Duodenal mucosa (tissue), 2 donors: ENCODE measurements around the gene ADK.
"Not testable (repeated sequence)": the region's sequence is repeated elsewhere in the genome, so short reads cannot be mapped to it uniquely, and the experiment has no call there.

Source experiments
- H3K27ac ChIP-seq: one replicate; pipeline ENCODE4 v1.7.0; 2013; ENCODE audit warnings: low read depth, low read length
- H3K27me3 ChIP-seq, 2 donors: one replicate each; pipeline ENCODE4 v1.7.0; 2013; ENCODE audit warnings: low read length in 2 of 2, control low read depth in 1 of 2; ENCODE audit not compliant: insufficient read depth in 2 of 2, control insufficient read depth in 1 of 2
- H3K36me3 ChIP-seq, 2 donors: one replicate each; pipeline ENCODE4 v1.7.0; 2013; ENCODE audit warnings: low read length in 2 of 2, control low read depth in 1 of 2; ENCODE audit not compliant: insufficient read depth in 2 of 2, control insufficient read depth in 1 of 2
- H3K4me1 ChIP-seq, 2 donors: one replicate each; pipeline ENCODE4 v1.7.0; 2013; ENCODE audit warnings: low read length in 2 of 2, control low read depth in 1 of 2; ENCODE audit not compliant: insufficient read depth in 2 of 2, control insufficient read depth in 1 of 2
- H3K4me3 ChIP-seq, 2 donors: one replicate each; pipeline ENCODE4 v1.7.0; 2013; ENCODE audit warnings: low read length in 2 of 2, low read depth in 1 of 2
- H3K9ac ChIP-seq, 2 donors: one replicate each; pipeline ENCODE4 v1.7.0; 2013; ENCODE audit warnings: low read length in 2 of 2, low read depth in 1 of 2
- H3K9me3 ChIP-seq, 2 donors: one replicate each; pipeline ENCODE4 v1.7.0; 2013; ENCODE audit warnings: low read length in 2 of 2, control low read depth in 1 of 2; ENCODE audit not compliant: control insufficient read depth in 1 of 2

ADK gene

DNA sequence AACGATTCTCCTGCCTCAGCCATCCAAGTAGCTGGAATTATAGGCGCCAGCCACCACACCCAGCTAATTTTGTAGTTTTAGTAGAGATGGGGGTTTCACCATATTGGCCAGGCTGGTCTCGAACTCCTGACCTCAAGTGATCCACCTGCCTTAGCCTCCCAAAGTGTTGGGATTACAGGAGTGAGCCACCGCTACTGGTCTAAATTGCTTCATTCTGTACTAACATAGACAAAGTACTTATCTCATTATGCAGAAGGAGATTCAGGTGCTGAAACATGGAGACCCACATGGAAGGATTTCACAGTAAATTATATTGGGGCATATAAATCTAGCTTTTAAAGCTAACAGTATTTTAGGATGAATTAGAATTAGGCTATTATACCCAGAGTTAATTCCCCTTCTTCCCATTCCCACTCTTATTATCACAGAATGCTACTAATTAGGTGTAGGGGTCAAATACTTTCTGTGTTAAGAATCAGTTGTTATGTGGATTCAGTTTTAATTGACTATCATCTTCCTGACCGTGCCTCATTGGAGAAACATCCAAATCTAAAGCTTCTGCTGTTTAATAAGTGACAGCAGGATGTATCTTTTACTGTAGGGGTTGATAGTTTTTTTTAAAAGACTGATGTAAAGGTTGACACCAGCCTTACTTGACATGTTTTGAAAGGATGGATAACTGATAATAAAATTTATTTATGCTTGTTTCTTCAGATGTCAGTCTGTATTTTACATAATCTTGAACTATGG, 27.2 kb downstream of the ADK start:
- no peaks in the 10 kb centered on the region for H3K36me3 ChIP-seq
- no peak overlapping the region for H3K27ac ChIP-seq
- H3K4me1 ChIP-seq, result peaks cover 18 to 19% of the 10 kb centered on the region in 2 donors
- H3K9me3 ChIP-seq, result no peaks in the 10 kb centered on the region
- no peaks in the 10 kb centered on the region for H3K27me3 ChIP-seq
- H3K4me3 ChIP-seq, result no peak overlapping the region
- H3K9ac ChIP-seq, result no peak overlapping the region

DNA sequence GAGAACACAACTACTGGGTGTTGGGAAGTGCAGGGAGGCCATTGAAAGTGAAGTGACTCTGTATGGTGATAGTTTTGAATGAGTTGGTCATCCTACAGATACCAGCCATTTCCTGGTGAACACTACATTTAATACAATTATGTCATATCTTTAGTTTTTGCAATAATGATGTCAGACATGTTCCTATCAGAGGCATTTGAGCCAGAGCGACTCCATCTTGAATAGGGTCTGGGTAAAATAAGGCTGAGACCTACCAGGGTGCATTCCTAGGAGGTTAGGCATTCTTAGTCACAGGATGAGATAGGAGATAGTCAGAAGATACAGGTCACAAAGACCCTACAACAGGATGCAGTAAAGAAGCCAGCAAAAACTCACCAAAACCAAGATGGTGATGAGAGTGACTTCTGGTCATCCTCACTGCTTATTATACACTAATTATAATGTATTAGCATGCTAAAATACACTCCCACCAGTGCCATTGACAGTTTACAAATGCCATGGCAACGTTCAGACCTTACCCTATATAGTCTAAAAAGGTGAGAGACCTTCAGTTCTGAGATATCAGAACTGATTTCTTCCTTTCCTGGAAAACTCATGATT, 28.2 kb downstream of the ADK start:
- H3K4me1 ChIP-seq, result peaks cover 17 to 19% of the 10 kb centered on the region in 2 donors

DNA sequence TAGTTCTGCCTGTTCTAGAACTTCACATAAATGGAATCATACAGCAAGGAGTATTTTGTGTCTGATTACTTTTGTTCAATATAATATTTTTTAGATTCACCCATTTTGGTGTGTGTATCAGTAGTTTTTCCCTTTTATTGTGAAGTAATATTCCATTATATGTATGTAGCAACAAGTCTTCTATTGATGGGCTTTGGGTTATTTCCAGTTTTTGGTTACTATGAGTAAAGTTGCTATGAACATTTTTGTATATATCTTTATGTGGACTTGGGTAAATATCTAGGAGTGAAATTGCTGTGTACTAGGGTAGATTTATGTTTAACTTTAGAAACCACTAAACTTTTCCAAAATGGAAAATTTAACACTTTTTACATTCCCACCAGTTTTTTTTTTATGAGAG, 35.7 kb downstream of the ADK start:
- no peaks in the 10 kb centered on the region for H3K9me3 ChIP-seq
- no peak overlapping the region for H3K4me3 ChIP-seq
- no peaks in the 10 kb centered on the region for H3K27me3 ChIP-seq
- peaks cover 0 to 10% of the 10 kb centered on the region in 2 donors for H3K4me1 ChIP-seq
- no peak overlapping the region for H3K27ac ChIP-seq
- H3K9ac ChIP-seq, result no peak overlapping the region
- no peaks in the 10 kb centered on the region for H3K36me3 ChIP-seq

More for the DNA sequence above, 28.2 kb downstream of the ADK start:
- no peaks in the 10 kb centered on the region for H3K27me3 ChIP-seq
- no peak overlapping the region for H3K4me3 ChIP-seq
- H3K9ac ChIP-seq, result no peak overlapping the region
- no peak overlapping the region for H3K27ac ChIP-seq
- no peaks in the 10 kb centered on the region for H3K9me3 ChIP-seq
- H3K36me3 ChIP-seq, result no peaks in the 10 kb centered on the region

DNA sequence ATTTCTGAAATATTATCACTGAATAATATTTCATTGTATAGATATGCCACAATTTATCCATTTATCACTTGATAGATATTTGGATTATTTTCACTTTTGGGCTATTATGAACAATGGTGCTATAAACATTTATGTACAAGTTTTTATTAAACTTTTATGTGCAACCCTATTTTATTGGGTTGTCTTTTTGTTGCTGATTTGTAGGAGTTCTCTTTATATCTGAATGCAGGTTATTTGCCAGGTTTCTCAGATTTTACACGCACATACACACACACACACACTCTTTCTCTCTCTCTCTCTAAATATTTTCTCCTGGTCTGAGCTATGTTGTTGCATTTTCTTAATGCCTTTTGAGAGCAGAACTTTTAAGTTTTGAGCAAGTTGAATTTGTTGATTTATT, 36.2 kb downstream of the ADK start:
- H3K4me3 ChIP-seq, result no peak overlapping the region
- no peak overlapping the region for H3K27ac ChIP-seq
- H3K9me3 ChIP-seq, result no peaks in the 10 kb centered on the region
- H3K4me1 ChIP-seq, result peaks cover 0 to 10% of the 10 kb centered on the region in 2 donors
- H3K9ac ChIP-seq, result no peak overlapping the region
- no peaks in the 10 kb centered on the region for H3K36me3 ChIP-seq
- H3K27me3 ChIP-seq, result no peaks in the 10 kb centered on the region

DNA sequence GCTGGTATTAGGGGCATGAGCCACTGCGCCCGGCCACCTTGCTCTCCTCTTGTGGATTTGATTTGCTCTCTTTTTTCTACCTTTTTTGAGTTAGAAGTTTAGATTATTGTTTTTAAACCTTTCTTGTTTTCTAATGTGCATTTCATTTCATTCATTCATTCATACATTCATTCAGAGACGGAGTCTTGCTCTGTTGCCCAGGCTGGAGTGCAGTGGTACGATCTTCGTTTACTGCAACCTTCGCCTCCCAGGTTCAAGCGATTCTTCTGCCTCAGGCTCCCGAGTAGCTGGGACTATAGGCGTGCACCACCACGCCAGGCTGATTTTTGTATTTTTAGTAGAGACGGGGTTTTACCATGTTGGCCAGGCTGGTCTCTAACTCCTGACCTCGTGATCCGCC, 37.6 kb downstream of the ADK start:
- H3K4me1 ChIP-seq, result peaks cover 0 to 10% of the 10 kb centered on the region in 2 donors
- not testable (repeated sequence) for H3K9ac ChIP-seq, H3K27me3 ChIP-seq, H3K4me3 ChIP-seq, H3K36me3 ChIP-seq, H3K27ac ChIP-seq, H3K9me3 ChIP-seq

DNA sequence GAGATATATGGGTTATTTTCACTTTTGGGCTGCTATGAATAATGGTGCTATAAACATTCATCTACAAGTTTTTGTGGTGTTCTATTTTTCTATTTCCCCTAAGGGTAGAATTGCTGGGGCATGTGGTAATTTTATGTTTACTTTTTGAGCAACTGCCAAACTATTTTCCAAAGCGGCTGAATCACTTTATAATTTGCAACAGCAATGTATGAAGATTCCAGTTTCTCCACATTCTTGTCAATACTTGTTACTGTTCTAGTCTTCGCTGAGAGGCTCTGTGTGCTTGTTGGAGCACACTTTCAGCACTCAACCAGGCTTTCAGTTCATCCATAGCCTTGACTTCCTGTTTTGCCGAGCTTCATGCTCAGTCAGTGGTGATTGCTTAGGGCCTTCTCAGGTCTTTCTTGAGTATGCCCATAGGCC, 39.0 kb downstream of the ADK start:
- Histone ChIP-seq H3K4me1 (peaks cover 0 to 10% of the 10 kb centered on the region in 2 donors), H3K36me3 (no peaks in the 10 kb centered on the region), H3K4me3 (peak overlapping the region in 1 of 2 donors; percentile 5), H3K27me3 (no peaks in the 10 kb centered on the region), H3K27ac (peak overlapping the region; percentile 55), H3K9ac (no peak overlapping the region), H3K9me3 (no peaks in the 10 kb centered on the region)

DNA sequence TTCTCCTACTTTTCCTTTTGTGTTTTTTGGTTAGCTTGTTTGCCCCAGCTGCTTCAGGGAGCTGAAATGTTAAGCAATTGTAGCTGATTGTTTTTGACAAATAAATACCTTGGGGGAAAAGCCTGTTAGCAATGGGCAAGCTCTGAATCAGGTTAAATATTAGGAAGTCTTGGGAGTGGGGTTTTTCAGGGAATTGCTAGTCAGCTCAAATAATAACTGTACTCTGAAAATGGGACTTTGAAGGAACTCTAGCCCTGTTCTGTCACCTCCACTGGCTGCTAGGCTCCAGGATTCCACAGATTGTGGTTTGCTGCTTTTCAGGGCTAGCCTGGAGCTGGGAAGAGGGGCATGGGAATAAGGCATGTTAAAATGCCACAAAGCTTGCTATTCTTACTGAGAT, 39.5 kb downstream of the ADK start:
- peaks cover 0 to 10% of the 10 kb centered on the region in 2 donors for H3K4me1 ChIP-seq
- H3K9ac ChIP-seq, result no peak overlapping the region
- no peaks in the 10 kb centered on the region for H3K36me3 ChIP-seq
- H3K27ac ChIP-seq, result peak overlapping the region; percentile 55
- H3K4me3 ChIP-seq, result no peak overlapping the region
- no peaks in the 10 kb centered on the region for H3K27me3 ChIP-seq
- H3K9me3 ChIP-seq, result no peaks in the 10 kb centered on the region

DNA sequence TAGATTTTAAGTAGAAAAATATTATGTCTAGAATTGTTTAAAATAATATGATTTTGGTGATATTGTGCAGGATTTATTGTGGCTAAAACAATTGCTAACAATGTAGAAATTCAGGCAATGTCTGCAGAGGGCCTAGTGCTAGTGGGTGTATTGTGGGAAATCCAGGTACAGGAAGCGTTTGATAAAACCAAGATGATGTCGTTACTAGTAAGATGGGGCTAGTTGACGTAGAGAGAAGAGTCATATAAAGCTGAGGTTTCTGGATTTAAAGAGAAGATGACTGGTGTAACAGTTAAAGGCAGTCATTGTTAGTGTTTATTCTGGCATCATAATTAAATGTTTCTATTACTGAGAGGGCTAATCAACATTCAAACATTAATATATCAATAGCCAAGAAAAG, 43.5 kb downstream of the ADK start:
- Histone ChIP-seq H3K36me3 (no peaks in the 10 kb centered on the region), H3K9ac (no peak overlapping the region), H3K9me3 (no peaks in the 10 kb centered on the region), H3K27ac (no peak overlapping the region), H3K27me3 (no peaks in the 10 kb centered on the region), H3K4me1 (peaks cover 0 to 10% of the 10 kb centered on the region in 2 donors), H3K4me3 (no peak overlapping the region)

DNA sequence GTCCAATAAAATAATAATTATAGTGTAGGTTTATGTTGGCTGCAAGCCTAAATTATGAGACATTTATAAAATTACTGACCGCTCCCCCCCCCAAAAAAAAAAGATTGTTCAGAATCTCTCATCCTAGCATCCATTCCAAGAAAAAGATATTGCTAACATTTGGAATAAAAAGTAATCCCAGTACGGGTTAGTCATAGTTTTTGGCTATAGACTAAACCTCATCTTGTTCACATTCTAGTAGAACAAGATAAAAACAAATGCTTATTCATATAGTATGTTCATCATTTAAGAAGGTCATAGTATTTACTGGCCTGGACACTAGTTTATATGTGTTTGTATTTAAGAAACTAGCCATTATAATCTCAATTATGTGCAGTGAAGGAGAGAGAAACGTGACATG, 44.0 kb downstream of the ADK start:
- no peaks in the 10 kb centered on the region for H3K27me3 ChIP-seq
- no peak overlapping the region for H3K27ac ChIP-seq
- peaks cover 0 to 8% of the 10 kb centered on the region in 2 donors for H3K4me1 ChIP-seq
- H3K9ac ChIP-seq, result no peak overlapping the region
- no peaks in the 10 kb centered on the region for H3K9me3 ChIP-seq
- H3K4me3 ChIP-seq, result no peak overlapping the region
- no peaks in the 10 kb centered on the region for H3K36me3 ChIP-seq

DNA sequence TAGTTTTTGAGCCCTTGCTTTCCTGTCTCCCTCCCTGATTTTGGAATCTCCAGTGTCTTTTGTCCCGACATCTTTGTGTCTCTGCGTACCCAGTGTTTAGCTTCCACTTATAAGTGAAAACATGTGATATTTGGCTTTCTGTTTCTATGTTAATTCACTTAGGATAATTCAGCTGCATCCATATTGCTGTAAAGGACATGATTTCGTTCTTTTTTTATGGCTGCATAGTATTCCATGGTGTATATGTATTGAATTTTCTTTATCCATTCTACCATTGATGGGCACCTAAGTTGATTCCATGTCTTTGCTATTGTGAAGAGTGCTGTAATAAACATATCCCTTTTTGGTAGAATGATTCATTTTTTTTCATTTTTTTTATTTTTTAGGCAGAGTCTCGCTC, 48.3 kb downstream of the ADK start:
- H3K4me1 ChIP-seq, result no peaks in the 10 kb centered on the region
- H3K9me3 ChIP-seq, result no peaks in the 10 kb centered on the region
- no peaks in the 10 kb centered on the region for H3K36me3 ChIP-seq
- H3K27ac ChIP-seq, result no peak overlapping the region
- H3K4me3 ChIP-seq, result no peak overlapping the region
- no peak overlapping the region for H3K9ac ChIP-seq
- H3K27me3 ChIP-seq, result no peaks in the 10 kb centered on the region
